ENCODE data around the gene NPBWR2.

Gene NPBWR2

GRCh38 chr20:64083378-64083803 is 24.0 kb downstream of the NPBWR2 start:
- DNase-seq: peak; percentile 77 to 82

DNA sequence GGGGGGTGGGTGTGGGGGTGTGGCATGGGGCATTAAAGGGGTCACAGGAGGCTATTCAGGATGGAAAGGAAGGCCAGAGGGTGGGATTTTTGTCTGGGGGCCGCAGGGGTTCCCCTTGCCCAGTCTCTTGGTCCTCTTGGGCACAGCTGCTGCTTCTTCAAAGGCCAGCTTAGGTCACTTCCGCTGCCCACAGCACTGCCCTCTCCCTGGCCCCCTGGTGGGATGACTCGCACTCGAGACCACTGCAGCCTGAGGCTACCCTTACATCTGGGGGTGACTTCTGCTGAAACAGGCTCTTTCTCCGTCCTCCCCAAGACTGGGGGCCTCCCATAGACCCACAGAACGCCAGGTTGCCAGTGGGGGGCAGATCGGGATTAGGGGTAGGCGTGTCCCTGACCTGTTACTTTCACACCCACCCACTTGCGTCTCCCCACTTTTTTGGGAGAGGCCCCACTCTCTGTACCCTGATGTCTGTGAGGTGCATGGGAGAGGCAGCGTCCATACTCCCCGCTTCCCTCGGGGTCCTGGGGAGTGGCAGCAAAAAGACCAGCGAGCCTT is 24.5 kb downstream of the NPBWR2 start:
- DNase-seq: no peak

GRCh38 chr20:64082126-64082731 is 25.1 kb downstream of the NPBWR2 start:
- no peak for DNase-seq

DNA sequence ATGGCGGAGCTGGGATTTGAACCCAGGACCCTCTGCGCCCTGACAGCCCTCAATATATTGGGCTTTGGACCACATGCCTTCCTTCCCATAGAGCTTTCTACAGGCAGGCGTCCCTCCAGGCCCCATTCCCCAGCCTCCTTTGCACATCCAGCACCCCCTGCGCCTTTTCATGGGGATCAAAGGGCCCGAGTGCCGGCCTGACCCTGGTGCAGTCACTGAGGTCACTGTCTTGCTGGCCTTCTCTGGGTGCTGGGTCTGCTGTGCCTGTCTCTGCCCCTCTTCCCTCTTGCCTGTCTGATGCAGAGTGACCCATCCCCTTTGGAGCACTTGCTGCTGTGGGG is 25.8 kb downstream of the NPBWR2 start:
- no peak for DNase-seq

- no peak for DNase-seq
These were observed 26.3 kb downstream of the NPBWR2 start for GRCh38 chr20:64080813-64081623.

DNA sequence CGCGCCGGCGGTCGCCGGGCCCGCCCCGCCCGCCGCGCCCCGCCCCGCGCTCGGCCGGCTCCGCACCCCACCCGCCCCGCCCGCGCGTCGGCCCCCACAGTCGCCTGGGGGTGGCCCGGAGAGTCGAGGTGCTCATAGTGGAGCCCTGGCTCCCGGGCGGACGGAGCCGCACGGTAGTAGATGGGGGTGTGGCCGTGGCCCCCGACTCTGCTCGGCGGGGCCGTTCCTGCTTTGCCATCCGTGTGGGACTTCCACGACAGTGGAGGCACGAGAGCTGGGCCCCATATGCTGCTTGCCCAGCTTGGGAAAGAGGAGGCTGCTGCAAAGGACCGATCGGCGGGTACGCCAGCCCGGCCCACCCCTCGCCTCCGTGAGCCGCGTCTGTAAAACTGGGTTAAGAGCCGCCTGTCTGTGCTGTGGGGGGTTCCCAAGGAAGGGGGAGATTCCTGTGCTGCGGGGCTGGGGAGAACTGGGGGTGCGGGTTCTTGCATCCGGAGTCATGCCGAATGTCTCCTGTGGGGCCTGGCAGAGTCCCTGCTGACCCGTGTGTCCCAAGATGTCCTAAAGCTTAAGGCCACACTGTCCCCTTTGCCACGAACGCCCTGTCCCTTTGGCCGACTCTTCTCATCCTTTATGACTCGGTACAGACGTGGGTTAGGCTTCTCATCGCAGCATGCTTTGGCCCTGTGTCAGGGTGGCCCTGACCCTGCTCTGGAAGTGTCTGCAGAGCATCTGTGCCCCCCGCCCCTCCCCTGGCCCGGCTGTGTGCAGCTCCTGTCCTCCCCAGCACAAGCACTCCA is 27.2 kb downstream of the NPBWR2 start, which contains the start of gene OPRL1:
TSS of gene OPRL1 (plus strand) at position 70 of the 800 bp plus-strand sequence. CDS start 12,639 bp downstream, outside the sequence.
- no peak for DNase-seq

DNA sequence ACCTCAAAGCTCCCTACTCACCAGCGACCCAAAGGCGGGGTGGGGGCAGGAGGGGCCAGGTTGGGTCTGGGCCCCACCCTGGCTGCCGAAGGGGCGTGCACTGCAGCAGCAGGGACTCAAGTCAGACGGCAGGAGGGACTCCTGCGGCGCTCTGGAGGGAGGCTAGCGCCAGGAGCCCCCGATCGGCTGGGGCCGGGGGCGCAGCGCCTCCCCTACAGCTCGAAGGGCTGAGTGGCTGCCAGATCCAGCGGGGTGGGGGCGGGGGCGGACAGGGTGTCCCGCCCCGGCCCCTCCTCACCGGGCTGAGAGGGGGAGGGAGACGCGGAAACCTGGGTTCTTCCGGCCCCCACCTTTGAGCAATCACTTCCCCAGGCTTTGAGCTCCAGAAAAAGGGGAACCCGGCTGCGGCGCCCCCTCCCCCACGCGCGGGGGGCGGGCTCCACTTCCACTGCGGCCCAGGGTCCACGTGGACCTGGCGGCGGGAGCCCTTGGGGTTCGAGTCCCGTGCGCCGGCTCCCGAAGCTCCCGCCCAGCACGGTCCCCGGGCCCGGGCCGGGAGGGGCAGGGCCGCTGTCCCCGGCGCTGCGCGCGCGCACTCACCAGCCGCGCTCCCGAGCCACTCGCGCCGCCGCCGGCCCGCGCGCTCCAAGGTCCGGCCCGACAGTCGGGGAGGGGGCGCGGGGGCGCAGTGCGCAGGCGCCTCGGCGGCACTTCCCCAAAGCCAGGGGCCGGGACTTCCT is 27.9 kb downstream of the NPBWR2 start, which contains the start of gene RGS19:
TSS of gene RGS19 (minus strand) at position 246 of the 740 bp plus-strand sequence. CDS start 2,632 bp downstream, outside the sequence.
- peak; percentile 71 to 77 for DNase-seq

GRCh38 chr20:64078934-64079272 is 28.5 kb downstream of the NPBWR2 start:
- no peak for DNase-seq

DNA sequence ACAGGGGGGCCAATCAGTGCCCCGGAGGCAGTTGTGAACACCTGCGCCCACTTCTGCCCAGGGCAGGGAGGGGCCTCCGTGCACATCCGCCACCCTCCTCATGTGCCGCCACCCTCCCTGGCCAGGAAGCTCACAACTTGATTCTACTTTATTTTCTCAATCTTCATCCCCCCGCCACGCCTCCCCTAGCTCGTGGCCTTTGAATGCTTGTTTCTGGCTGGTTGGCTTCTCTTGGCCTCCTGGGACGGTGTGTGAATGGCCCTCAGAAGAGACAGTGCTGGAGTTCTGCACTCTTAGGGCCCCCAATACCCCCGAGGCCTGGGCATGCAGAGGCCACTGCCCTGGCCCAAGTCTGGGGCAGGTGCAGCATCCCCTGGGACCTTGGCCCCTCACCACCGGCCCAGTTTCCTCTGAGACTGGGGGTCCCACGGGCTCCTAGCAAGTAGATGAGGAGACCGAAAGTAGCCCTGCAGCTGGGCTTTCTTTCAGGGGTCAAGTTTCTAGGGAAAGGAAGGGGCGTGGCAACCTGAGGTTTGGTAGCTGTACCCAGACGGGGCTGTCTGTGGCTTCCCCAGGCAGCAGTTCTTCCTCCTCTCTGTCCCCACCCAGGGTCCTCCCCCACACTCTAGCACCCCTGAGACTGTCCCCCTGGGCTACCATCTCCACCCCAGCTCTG is 29.4 kb downstream of the NPBWR2 start:
- DNase-seq: peak; percentile 56 to 65

- DNase-seq: no peak
These were observed 29.9 kb downstream of the NPBWR2 start for GRCh38 chr20:64077541-64077875.

DNA sequence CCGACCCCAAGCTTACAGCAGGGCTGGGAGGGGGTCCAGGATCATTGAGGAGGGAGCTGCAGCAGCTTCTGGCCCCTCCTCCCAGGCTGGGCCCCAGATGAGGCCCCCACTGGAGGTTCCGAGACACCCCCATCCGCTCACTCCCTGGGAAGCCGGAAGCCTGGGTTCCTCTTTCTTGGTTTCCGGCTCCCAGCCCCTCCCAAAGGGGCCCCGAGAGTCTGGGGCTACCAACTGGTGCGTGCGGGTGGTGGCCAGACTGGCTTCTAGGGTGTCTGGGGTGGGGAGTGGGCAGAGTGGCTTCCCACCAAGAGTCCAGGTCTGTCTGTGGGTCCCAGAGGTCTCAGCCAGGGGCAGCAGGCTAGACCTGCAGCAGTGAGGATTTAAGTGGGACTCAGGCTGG is 30.3 kb downstream of the NPBWR2 start:
- peak; percentile 54 to 66 for DNase-seq

DNA sequence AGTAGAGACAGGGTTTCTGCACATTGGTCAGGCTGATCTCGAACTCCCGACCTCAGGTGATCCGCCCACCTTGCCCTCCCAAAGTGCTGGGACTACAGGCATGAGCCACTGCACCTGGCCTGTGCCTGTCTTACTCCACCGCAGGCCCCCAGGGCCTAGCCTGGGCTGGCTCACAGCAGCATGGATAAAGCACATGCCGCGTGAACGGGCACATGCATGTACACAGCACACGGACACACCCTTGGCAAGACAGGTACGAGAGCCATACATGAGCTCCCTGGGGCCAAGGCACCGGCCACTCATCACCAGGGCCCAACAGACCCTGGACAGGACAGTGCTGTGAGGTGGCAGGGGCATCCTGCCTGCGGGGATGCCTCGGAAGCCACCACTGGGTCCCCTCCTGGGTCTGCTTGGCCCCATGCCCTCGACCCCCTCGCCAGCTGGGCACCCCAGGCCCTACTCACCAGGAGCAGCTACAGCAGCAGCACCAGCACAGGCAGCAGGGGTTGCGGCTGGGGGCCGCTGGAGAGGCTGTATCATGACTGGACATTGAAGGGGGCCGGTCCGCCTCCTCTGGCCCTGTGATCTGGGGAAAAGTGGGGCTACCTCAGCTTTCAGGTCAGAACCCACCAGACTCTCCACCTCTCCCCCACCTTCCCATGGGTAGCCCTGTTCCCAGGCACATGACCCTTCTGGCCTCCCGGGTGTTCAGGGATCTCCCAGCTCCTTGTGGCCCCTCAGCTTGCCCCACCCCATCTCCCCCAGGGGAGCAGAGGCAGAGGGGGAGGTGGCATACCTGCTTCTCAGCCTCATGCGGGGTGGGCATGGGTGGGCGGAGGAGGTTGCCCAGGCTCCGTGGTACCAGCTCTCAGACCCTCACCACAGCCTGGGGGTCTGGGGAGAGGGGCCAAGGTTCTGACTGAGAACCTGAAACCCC is 31.0 kb downstream of the NPBWR2 start:
- DNase-seq: no peak

GRCh38 chr20:64075556-64075955 is 31.8 kb downstream of the NPBWR2 start:
- DNase-seq: no peak

DNA sequence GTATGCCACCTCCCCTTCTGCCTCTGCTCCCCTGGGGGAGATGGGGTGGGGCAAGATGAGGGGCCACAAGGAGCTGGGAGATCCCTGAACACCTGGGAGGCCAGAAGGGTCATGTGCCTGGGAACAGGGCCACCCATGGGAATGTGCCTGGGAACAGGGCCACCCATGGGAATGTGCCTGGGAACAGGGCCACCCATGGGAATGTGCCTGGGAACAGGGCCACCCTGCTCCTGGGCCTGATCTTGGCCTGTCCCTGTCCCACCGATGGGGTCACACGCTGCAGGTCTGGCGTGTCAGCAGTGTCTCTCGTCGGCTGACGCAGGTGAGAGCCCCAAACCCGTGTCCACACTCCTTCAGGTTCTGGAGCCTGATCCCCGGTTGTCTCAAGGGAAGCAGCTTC is 32.4 kb downstream of the NPBWR2 start:
- no peak for DNase-seq

DNA sequence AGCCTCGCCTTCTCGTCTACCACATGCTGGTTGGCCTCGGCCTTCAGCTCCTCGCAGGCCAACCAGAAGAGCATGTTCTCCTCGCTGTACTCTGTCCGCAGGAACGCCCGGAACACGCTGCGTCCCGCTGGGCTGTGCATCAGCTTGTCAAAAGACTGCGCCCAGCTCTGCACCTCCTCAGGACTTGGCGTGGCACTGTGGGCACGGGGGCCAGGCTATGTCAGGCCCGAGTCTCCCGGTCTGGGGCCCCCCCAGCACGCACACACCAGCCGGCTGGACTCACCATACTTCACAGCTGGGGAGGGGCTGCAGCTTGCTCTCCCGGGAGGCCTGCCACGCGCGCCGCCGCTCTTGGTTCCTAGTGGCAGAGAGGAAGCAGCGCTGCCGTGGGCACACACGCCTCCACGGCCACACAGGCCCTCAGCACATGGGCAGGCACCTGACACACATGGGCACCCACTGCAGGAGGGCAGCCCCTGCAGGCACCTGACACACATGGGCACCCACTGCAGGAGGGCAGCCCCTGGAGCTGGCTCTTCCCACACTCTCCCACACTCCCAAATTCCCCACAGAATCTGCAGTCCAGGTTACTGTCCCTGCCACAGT is 33.1 kb downstream of the NPBWR2 start:
- DNase-seq: no peak

GRCh38 chr20:64073476-64074183 is 33.7 kb downstream of the NPBWR2 start:
- DNase-seq: no peak

DNA sequence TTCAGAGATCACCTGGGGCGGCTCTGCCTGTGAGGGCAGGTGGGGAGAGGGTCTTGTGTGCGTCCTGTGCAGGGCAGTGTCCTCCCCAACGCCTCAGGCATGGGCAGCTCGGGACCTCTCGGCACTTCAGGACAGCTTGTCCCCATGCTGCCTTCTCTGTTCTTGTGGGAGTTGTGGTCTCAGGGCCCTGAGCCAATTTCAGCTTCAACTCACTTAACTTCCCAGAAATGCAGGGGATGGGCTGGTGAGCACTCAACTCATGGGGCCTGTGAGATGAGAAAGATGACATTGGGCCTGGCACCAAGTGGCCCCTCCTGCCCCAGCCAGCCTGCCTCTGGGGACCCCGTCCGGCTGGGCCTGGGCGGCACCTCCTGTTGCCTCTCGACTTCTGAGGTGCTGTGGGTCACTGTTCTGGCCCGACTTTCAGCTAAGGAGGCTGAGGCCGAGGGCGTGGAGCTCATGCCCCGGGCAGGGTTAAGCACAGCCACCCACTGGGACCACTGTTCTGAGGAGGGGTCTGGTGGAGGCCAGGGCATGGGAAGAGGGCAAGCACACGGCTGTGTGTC is 34.8 kb downstream of the NPBWR2 start:
- DNase-seq: no peak

- DNase-seq: no peak
These were observed 35.7 kb downstream of the NPBWR2 start for GRCh38 chr20:64071341-64072332.

All from activated CD4-positive, alpha-beta T cell treated with anti-CD3 and anti-CD28 coated beads, Interleukin-2, amount 50 U/mL, for 48 hours (primary cell).